Gastrocnemius medialis (tissue), 4 donors: Measurements from ENCODE around the gene NYAP2.

Experiments used
- POLR2A ChIP-seq, 2 donors: fragments of 450-650 bp; IDR thresholded peaks; one replicate each; pipeline ENCODE4 v1.6.1; 2017; ENCODE audit warnings: antibody characterized with exemption in 2 of 2, mild to moderate bottlenecking in 2 of 2, moderate library complexity in 2 of 2
- TF ChIP-seq, protein P1 (sequence below), 5 experiments: fragments of 450-650 bp in 3 of 5; fragments of 200-600 bp in 2 of 5; sonication (generic) in 2 of 5; IDR thresholded peaks in 4 of 5; conservative IDR thresholded peaks in 1 of 5; 1 replicate in 4 of 5; 2 replicates in 1 of 5; pipeline ENCODE4 v1.5.1; 2016 to 2019; ENCODE audit warnings: antibody characterized with exemption in 5 of 5, mild to moderate bottlenecking in 3 of 5, moderate library complexity in 3 of 5

DNA sequence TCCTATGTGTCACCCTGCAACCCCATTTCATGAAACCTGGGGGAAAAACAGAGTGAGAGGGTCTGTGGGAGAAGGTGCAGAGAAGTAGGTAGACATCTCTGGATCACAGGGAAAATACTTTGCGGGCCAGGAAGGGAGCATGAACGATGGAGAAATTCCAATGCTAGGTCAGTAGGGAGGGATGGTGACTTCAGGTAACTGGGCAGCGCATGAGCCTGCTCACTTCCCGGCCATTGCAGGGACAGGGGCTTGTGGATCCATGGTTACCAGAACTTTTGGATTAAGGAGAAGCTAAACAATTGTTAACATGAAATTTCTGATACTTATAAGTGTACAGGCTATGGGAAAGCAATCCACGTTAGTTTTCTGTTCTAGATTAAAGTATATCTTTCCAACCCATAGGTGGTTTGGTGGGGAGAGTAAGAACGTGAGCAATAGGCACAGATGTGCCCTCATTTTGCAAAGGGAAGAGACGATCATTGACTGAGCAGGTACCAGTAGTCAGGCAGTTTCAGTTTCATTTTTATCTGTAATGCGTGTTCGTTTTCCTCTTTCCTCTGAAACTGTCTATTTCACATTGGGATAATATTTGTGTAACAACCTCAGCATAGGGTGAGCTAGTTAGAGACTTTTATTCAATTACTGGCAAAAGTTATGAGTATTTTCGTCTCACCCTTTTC is 65.0 kb downstream of the NYAP2 start:
- no peak for TF ChIP-seq POLR2A (IDR thresholded peaks at IDR 0.05)
- TF ChIP-seq, protein P1, sequence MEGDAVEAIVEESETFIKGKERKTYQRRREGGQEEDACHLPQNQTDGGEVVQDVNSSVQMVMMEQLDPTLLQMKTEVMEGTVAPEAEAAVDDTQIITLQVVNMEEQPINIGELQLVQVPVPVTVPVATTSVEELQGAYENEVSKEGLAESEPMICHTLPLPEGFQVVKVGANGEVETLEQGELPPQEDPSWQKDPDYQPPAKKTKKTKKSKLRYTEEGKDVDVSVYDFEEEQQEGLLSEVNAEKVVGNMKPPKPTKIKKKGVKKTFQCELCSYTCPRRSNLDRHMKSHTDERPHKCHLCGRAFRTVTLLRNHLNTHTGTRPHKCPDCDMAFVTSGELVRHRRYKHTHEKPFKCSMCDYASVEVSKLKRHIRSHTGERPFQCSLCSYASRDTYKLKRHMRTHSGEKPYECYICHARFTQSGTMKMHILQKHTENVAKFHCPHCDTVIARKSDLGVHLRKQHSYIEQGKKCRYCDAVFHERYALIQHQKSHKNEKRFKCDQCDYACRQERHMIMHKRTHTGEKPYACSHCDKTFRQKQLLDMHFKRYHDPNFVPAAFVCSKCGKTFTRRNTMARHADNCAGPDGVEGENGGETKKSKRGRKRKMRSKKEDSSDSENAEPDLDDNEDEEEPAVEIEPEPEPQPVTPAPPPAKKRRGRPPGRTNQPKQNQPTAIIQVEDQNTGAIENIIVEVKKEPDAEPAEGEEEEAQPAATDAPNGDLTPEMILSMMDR (IDR thresholded peaks at IDR 0.05 in 4 of 5, conservative IDR thresholded peaks at IDR 0.05 in 1 of 5): no peak
